ENCODE results near the gene SEMA3E.

The SEMA3E gene

DNA sequence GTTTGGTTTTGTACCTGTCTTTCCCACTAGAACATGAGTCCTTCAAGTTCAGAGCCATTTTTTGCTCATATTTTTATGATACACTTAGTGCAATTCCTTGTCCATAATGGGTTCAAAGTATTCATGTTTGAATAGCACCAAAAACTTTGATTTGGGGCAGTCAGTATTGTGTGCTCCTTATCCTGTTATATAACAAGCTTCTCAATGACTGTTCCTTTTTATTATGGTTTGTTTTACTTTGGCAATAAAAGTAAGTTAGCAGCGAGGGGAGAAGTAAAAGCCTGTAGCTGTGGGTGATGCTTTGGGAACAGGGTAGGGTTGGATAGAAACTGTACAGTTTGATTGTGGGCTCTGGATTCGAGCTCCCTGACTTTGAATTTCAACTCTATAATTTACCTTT is 311.9 kb downstream of the SEMA3E start:
- no peak for FAIRE-seq

DNA sequence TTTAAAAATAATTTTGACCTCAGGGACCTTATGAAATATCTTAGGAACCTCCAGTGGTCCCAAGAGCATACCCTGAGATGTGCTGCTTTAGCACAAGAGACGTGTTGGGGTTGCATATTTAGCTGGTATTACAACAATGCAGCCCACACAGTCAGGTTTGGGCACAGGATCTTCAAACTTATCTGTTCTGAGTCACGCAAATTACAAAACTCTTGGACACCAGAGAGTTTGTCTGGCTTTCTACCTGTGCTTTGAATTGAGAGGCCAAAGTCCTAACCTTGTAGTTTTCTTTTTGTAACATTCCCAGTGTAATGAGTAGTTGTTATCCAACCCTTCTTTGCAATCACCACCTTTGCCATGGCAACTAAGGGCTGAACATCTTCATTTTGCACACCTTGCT is 322.7 kb downstream of the SEMA3E start:
- no peak for FAIRE-seq

DNA sequence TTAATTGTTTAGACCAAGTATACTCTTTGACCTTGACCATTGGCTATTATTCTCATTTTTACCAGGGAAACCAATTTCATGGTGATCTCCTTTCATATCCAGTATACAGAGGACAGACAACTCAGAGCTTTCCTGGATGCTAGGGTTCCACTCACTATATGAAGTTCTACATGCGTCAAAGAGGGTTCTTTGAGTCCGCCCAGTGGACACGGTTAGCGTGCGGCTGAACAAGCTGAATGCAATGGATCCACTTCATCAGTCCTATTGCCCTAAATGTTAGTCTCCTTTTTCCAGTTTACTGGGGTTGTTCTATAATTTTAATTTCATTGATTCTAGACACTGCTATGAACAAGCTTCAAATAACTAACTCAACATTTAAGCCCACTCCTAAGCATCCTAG is 323.9 kb downstream of the SEMA3E start:
- FAIRE-seq = no peak

DNA sequence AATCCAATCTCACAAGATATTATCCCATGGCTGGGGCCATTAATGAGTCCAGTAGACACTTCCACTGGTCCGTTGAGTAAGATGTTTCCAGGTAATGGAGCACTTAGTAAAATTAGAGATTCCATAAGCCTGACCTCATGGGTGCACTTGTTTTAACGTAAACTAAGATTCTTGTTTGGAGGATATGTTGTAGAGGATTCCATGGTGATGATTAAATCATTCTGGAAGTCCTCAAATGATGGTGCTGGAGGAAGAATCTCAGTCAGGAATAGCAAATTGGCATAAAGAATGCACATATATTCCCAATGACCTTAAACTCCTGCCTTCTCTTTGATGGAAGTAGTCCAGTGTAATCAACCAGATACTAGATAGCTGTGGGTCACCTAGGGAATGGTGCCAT is 324.3 kb downstream of the SEMA3E start:
- FAIRE-seq = no peak

- no peak for FAIRE-seq
These were observed 327.9 kb downstream of the SEMA3E start for GRCh38 chr7:83321011-83321410.

- no peak for FAIRE-seq
These were observed 335.0 kb downstream of the SEMA3E start for GRCh38 chr7:83313931-83314330.
